ENCODE measurements around the gene KLHL5.

KLHL5 gene

DNA sequence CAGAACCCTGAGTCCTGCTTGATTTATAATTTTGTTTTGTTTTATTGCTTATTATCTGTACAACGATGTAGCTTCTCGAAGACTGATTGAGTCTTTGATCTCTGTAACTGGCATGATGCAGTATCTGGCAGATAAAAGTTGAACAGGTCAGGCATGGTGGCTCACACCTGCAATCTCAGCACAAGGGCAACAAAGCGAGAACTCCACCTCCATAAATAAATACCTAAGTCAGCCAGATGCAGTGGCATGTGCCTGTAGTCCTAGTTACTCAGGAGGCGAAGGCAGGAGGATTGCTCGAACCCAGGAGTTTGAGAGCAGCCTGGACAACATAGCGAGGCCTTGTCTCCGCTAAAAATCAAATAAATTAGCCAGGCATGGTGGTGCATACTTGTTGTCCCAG lies 104.6 kb downstream of the KLHL5 start:
- TF ChIP-seq, protein P1, sequence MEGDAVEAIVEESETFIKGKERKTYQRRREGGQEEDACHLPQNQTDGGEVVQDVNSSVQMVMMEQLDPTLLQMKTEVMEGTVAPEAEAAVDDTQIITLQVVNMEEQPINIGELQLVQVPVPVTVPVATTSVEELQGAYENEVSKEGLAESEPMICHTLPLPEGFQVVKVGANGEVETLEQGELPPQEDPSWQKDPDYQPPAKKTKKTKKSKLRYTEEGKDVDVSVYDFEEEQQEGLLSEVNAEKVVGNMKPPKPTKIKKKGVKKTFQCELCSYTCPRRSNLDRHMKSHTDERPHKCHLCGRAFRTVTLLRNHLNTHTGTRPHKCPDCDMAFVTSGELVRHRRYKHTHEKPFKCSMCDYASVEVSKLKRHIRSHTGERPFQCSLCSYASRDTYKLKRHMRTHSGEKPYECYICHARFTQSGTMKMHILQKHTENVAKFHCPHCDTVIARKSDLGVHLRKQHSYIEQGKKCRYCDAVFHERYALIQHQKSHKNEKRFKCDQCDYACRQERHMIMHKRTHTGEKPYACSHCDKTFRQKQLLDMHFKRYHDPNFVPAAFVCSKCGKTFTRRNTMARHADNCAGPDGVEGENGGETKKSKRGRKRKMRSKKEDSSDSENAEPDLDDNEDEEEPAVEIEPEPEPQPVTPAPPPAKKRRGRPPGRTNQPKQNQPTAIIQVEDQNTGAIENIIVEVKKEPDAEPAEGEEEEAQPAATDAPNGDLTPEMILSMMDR (IDR thresholded peaks at IDR 0.05; ENCODE audit: control extremely low read depth, extremely low read depth, low read depth, missing control alignments) = no peak
- POLR2A ChIA-PET = no interaction called here
- CTCF ChIA-PET = interaction anchor here (1.0 to 2.8 kb wide), 9 partner anchors 9 to 408 kb away, joined by 3 to 10 read pairs (median 3); partner anchors contain the start of gene WDR19
- no peak for DNase-seq (ENCODE audit: extremely low spot score)

GRCh38 chr4:39169426-39169825 lies 107.4 kb downstream of the KLHL5 start:
- TF ChIP-seq, protein P1 (IDR thresholded peaks at IDR 0.05; ENCODE audit: control extremely low read depth, extremely low read depth, low read depth, missing control alignments) = no peak
- POLR2A ChIA-PET = no interaction called here
- no peak for DNase-seq (ENCODE audit: extremely low spot score)

GRCh38 chr4:39170301-39170700 lies 108.3 kb downstream of the KLHL5 start:
- no peak for DNase-seq (ENCODE audit: extremely low spot score)
- ChIA-PET CTCF (no interaction called here), POLR2A (no interaction called here)
- TF ChIP-seq, protein P1 (IDR thresholded peaks at IDR 0.05; ENCODE audit: control extremely low read depth, extremely low read depth, low read depth, missing control alignments) = no peak

More at GRCh38 chr4:39169426-39169825, 107.4 kb downstream of the KLHL5 start:
- CTCF ChIA-PET = interaction anchor here (1.0 to 1.6 kb wide), 2 partner anchors 12 to 19 kb away, joined by 3 to 9 read pairs; partner anchors contain the start of gene WDR19

All from GM10248 (cell line).